Measurements from ENCODE around the gene SKI. TPM values are rescaled to one million over a fixed set of nuclear protein-coding genes. Genes with fewer than 3 reads are reported as not detected.

SKI gene
- total and polyA plus RNA-seq, 10 of the 15 experiments (the other 5 are each of a cell fraction or from before 2014, with no cell fraction given), result 0.03 to 14.9 (median 0.96) TPM

DNA sequence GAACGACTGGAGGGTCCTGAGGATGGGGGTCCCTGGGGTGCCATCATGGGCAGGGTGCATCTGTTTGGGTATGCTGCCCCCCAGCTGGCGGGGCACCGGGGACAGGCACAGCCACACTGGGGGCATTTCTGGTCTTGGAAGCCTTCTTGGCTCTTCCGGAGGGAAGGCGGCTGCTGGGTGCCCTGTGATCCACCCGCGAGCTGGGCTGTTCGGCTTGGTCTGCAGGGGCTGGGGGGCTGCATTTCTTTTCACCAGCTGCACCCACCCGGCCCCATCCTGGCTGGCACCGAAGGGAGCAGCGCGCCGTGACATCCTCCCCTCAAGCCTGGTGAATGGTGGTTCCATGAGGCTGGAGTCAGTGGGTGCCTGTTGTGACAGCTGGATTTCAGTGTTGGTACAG, 45.7 kb upstream of the SKI start:
- Histone ChIP-seq H4K20me1 (ENCODE audit: control insufficient read depth, insufficient read depth) (no peaks in the 10 kb centered on the region), H3K9ac (ENCODE audit: control insufficient read depth, insufficient read depth, low read length) (no peak overlapping the region), H3K9me3 (replicated peaks; ENCODE audit: control insufficient read depth, insufficient read depth, low read length) (no peaks in the 10 kb centered on the region), H2AFZ (ENCODE audit: control insufficient read depth, low read depth, low read length) (no peak overlapping the region), H3K27me3 (replicated peaks in 1 of 2; ENCODE audit: control insufficient read depth in 2 of 2, insufficient read depth in 2 of 2, low read length in 1 of 2) (no peaks in the 10 kb centered on the region), H3K79me2 (ENCODE audit: control insufficient read depth, insufficient read depth, low read length) (no peaks in the 10 kb centered on the region), H3K27ac (ENCODE audit: control insufficient read depth, insufficient read depth) (no peak overlapping the region), H3K4me1 (ENCODE audit: control insufficient read depth, insufficient read depth, low read length) (no peaks in the 10 kb centered on the region), H3K4me3 (no peak overlapping the region), H3K4me2 (ENCODE audit: control insufficient read depth, insufficient read depth) (no peak overlapping the region), H3K36me3 (ENCODE audit: control insufficient read depth in 2 of 2, insufficient read depth in 2 of 2, low read length in 1 of 2) (no peaks in the 10 kb centered on the region)
- ChIA-PET SMC1A (ENCODE audit: uncharacterized antibody, unreplicated experiment) (no interaction called here), RAD21 (ENCODE audit: unreplicated experiment) (no interaction called here), POLR2A (interaction anchor here (1.2 kb wide), 1 partner anchor 13 kb away, joined by 3 read pairs; no protein-coding TSS in a partner anchor), CTCF (no interaction called here)
- DNase-seq (ENCODE audit: low read depth, low spot score) (no peak), ATAC-seq (no peak), FAIRE-seq (no peak)
- in situ Hi-C loops (cut with MboI), result no loop called here
- BruUV-seq (replicated peaks), result no TSS peak
- intact Hi-C loops (cut with micrococcal nuclease; ENCODE audit: unreplicated experiment), result no loop called here
- 90% methylated on average over 13 of the region's 13 CpGs for WGBS (ENCODE audit: insufficient coverage, insufficient replicate concordance, low lambda C conversion rate, missing lambda C conversion rate)
- TF ChIP-seq ZSCAN29 (IDR thresholded peaks at IDR 0.05) (no peak), ZNF592 (IDR thresholded peaks at IDR 0.05) (no peak), WRNIP1 (IDR thresholded peaks at IDR 0.05; ENCODE audit: borderline replicate concordance, low read depth, low read length) (no peak), MXI1 (IDR thresholded peaks at IDR 0.05; ENCODE audit: low read depth, low read length) (no peak), EGR1 (IDR thresholded peaks at IDR 0.05; ENCODE audit: borderline replicate concordance in 1 of 2, low read depth in 2 of 2, low read length in 2 of 2) (no peak), BACH1 (IDR thresholded peaks at IDR 0.05; ENCODE audit: borderline replicate concordance) (no peak), SP1 (IDR thresholded peaks at IDR 0.05; ENCODE audit: low read depth, low read length) (no peak), MYC (IDR thresholded peaks at IDR 0.05; ENCODE audit: insufficient read depth, insufficient read length, insufficient replicate concordance, low read length, severe bottlenecking) (no peak), PKNOX1 (IDR thresholded peaks at IDR 0.05) (no peak), CBX5 (IDR thresholded peaks at IDR 0.05; ENCODE audit: low read depth) (no peak), ZNF217 (IDR thresholded peaks at IDR 0.05) (no peak), HDAC6 (IDR thresholded peaks at IDR 0.05; ENCODE audit: unreplicated experiment) (no peak), TCF7 (IDR thresholded peaks at IDR 0.05; ENCODE audit: borderline replicate concordance) (no peak), NR2C2 (IDR thresholded peaks at IDR 0.05; ENCODE audit: borderline replicate concordance, control insufficient read depth, insufficient read length, low read depth) (no peak), NFIC (IDR thresholded peaks at IDR 0.05; ENCODE audit: low read depth, low read length) (no peak), ZNF384 (IDR thresholded peaks at IDR 0.05; ENCODE audit: borderline replicate concordance, low read depth, low read length) (no peak), NR2F1 (conservative IDR thresholded peaks at IDR 0.05) (no peak), NBN (IDR thresholded peaks at IDR 0.05) (no peak)
- TF ChIP-seq, protein P1, sequence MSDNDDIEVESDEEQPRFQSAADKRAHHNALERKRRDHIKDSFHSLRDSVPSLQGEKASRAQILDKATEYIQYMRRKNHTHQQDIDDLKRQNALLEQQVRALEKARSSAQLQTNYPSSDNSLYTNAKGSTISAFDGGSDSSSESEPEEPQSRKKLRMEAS (IDR thresholded peaks at IDR 0.05; ENCODE audit: low read depth, low read length), result no peak
